HTR-8/SVneo (cell line): ENCODE data around the gene PREX1.

Source experiments
- DNase-seq: peaks from one replicate; pipeline ENCODE4 v3.0.0; 2011; ENCODE audit warnings: low spot score, mixed read lengths; ENCODE audit not compliant: insufficient read length
- FAIRE-seq: peaks from 2 replicates; lab custom pipeline; 2011; peaks lifted over from hg19 to GRCh38; lab: Jason Lieb, UNC

PREX1 gene

DNA sequence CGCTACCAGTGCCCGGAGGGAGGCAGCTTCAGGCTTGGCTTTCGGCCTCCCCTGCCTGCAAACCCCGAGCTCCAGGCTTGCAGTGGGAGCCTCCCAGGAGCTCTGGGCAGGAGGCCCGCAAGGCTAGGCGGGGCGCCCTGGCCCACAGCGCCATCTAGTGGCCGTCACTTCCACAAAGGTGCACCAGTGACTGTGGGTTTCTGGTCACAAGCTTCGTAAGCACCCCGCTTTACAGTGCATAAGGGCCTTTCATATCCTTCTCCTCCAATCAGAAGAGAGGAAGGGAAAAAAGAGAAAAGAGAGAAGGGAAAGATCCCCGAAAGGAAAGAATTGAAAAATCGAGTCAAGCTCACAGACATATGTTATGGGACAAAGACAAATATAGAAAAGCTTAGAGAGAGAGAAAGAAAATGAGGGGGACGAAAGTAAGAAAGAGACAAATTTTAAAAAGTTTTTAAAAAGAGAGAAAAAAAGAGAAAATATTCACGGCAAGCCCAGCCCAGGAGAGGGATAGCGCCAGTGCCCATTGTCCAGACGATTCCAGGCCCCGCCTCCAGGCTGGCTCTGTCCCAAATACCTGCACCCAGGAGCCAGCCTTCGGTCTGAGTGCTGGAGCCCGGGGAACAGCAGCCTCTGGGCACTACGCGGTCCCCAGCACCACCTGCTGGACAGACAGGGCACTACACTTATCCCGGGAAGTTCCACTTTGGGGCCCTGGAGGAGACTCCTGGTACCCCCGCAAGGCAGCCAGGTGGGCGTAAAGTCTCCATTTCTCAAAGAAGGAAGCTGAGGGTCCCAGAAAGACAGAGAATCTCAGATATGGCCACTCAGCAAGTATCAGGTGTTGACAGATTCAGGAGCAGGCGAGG lies 207.1 kb downstream of the PREX1 start:
- peak; percentile 96 for FAIRE-seq

GRCh38 chr20:48620154-48620506 lies 207.7 kb downstream of the PREX1 start:
- DNase-seq (no peak), FAIRE-seq (no peak)

More for the DNA sequence above, 207.1 kb downstream of the PREX1 start:
- peak; percentile 99 for DNase-seq

DNA sequence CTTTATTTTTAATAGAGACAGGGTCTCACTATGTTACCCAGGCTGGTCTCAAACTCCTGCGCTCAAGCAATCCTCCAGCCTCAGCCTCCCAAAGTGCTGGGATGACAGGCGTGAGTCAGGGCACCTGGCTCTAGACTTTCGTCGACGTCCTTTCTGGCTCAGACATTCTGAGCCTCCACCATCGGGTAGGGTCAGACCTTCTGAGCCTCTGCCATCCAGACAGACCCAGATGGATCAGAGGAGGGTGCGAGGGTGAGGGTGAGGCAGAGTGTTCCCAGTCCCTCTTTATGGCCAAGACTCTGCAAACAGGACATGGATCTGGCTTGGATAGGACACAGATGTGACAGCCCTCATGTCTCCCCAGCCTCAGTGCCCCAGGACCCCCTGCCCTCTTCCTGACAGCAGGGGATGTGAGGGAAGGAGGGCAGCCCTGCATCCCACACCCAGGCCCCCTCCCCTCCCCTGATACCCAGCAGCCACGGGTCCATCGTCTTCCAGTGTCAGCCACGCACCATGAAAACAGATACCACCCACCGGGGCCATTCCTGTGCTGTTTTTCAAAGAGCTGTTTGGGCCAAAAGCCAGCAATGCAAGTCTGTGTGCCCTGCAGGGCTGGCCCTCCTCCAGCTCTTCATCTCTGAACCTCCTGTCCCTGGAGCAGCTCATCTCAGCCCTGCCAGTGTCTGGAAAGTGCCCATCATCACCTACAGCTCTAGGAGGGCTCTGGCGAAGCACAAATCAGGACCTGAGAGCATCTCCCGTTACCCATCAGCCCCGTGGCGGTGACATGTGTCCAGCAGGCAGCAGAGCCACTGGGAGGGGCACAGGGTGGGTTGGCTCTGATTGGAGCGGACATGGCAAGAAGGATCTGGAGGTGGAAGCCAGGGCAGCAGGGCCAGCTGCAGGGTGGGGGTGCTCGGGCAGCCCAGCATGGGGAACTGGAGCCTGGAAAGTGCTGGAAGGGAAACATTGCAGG lies 208.4 kb downstream of the PREX1 start:
- FAIRE-seq: peak; percentile 52
- no peak for DNase-seq

DNA sequence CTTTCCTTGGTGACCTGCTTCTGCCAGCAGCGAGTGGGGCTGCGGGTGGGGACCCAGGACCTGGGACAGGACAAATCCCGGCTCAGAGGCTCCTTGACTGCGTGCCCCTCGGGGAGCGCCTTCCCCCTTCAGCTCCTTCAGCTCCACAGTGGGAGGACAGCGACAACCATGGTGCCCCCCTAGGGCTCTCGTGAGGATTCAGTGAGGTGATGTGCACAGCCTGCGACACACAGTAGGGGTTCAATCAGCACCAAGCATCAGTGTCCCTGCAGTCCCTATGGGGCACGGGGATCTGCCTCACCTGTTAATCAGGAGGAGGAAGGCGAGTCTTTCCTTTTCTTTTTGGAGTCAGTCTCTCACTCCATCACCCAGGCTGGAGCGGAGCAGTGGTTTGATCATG lies 209.2 kb downstream of the PREX1 start:
- no peak for FAIRE-seq

GRCh38 chr20:48618052-48618451 lies 209.7 kb downstream of the PREX1 start:
- FAIRE-seq (no peak), DNase-seq (no peak)

More for the DNA sequence above, 209.2 kb downstream of the PREX1 start:
- no peak for DNase-seq

GRCh38 chr20:48617481-48617880 lies 210.3 kb downstream of the PREX1 start:
- DNase-seq (no peak), FAIRE-seq (no peak)

DNA sequence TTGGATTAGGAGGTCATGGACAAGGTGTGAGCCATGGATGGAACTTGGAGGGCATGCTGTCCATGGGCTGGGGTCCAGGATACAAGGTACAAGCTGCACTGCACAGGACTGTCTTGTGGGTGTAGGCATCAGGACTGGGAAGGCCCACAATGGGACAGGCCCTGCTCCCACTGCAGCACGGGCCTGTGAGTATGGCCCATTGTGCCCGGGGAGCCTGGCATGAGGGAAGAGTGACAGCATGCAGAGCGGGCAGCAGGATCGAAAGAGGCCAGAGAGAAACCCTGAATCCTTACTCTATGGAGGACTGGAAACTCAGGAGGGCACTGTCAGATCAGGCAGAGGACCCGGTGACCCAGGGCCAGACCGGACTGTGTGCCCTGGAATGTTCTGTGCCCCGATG lies 211.3 kb downstream of the PREX1 start:
- FAIRE-seq (peak; percentile 31), DNase-seq (no peak)

GRCh38 chr20:48615871-48616270 lies 211.9 kb downstream of the PREX1 start:
- no peak for DNase-seq
- peak; percentile 9 for FAIRE-seq

- FAIRE-seq: peak; percentile 40
- no peak for DNase-seq
These were observed 213.1 kb downstream of the PREX1 start for GRCh38 chr20:48614593-48615274.

GRCh38 chr20:48613926-48614325 lies 213.9 kb downstream of the PREX1 start:
- FAIRE-seq (peak; percentile 23), DNase-seq (no peak)

DNA sequence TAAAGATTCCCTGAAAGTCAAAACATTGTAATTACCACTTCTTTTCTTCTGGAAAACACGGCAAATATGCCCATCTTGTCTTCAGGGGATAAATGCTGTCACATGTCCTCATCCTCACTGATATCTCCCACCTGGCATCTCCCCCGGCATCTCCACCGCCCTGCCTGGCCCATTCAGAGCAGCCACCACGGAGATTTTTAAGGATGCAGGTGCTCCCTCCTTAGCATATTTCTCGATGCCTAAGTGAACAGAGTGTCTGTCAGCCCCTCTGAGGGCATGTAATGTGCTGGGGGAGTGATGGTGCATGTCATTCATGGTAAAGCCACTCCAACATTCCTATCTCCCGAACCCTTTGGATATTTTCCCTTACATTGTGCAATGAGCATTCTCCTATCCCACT lies 215.5 kb downstream of the PREX1 start:
- DNase-seq: no peak
- FAIRE-seq: peak; percentile 69

DNA sequence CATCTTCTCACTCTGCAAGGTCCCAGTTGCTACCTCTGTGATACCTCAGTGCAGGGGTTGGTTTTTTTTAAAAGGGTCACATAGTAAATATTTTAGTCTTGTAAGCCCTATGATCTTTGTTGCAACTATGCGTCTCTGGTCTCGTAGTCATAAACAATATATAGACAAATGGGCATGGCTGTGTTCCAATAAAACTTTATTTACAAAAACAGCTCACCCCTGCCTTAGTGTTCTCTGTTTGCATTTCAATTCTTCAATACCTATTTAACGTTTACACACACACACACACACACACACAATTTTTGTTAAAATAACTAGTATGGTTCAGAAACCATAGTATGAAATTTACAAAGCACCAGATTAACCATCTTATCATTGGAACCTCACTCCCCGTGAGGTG lies 216.8 kb downstream of the PREX1 start:
- FAIRE-seq (no peak), DNase-seq (no peak)

DNA sequence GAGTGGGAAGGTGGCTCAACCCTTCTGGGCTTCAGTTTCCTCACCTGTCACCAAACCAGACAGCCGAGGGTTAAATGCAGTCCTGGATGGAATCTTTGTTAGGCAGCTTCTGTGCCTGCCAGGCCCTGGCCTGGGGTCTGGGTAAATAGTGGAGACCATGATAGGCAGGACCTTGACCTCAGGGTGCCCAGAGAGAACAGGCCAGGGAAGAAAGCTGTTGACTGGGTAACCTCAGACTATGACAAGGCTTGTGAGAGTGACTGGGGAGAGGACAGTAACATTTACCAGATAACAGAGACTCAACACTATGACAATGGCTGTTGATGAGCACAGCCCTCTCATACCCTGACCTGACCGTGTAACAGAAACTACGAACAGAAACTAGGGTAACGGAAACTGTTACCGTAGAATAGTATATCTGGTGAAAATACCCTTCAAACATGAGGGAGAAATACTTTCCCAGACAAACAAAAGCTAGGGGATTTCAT lies 218.3 kb downstream of the PREX1 start:
- FAIRE-seq (peak; percentile 67), DNase-seq (no peak)

- peak; percentile 16 for FAIRE-seq
- DNase-seq: no peak
These were observed 219.0 kb downstream of the PREX1 start for GRCh38 chr20:48608756-48609155.

DNA sequence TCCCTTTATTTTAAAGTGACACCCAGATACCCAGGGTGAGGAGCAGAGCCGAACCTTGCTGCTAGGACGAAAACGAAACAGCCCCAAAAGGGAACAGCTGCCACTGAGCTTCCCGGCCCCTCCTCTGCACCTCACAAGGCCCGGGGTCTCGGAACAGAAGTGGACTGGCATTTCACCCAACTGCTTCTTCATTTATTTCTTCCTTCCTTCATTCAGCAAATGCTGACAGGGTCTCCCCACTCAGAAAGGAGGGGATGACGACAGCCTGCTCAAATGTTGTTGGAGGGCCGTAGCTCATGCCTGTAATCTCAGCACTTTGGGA lies 220.3 kb downstream of the PREX1 start:
- no peak for DNase-seq
- FAIRE-seq: no peak

DNA sequence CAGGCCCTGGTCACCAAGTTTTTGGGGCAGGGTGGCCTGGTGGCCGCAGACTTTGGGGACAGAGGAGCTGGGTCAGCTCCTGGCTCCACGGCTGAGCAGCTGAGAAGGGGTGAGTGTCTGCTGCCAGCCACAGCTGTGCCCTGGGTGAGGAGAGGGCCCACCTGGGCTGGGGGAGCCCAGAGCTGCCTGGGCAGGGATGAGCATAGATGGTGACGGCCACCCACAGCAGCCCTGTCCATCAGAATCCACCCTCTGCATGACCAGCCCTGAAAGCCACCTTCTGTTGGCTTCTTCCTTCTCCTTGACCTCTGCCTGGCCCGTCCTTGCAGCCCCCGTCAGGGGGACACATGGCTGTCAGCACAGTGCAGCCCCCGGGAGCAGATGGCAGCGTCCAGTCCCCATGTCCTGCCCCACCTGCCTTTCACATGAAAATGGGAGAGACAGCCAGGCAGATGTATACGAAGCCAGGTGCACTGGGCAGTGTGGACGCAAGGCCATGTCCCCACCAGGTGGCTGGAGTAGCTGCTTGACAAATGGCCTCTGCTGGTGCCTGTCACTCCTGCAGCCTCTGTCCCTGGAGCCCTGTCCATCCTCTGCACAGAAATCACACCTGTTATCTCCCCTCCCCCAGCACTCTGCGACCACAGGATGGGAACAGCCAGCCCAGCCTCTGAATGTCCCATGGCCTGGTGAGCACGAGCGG lies 220.8 kb downstream of the PREX1 start:
- no peak for DNase-seq
- FAIRE-seq: peak; percentile 82

- peak; percentile 86 for FAIRE-seq
- no peak for DNase-seq
These were observed 221.5 kb downstream of the PREX1 start for GRCh38 chr20:48606172-48606840.

DNA sequence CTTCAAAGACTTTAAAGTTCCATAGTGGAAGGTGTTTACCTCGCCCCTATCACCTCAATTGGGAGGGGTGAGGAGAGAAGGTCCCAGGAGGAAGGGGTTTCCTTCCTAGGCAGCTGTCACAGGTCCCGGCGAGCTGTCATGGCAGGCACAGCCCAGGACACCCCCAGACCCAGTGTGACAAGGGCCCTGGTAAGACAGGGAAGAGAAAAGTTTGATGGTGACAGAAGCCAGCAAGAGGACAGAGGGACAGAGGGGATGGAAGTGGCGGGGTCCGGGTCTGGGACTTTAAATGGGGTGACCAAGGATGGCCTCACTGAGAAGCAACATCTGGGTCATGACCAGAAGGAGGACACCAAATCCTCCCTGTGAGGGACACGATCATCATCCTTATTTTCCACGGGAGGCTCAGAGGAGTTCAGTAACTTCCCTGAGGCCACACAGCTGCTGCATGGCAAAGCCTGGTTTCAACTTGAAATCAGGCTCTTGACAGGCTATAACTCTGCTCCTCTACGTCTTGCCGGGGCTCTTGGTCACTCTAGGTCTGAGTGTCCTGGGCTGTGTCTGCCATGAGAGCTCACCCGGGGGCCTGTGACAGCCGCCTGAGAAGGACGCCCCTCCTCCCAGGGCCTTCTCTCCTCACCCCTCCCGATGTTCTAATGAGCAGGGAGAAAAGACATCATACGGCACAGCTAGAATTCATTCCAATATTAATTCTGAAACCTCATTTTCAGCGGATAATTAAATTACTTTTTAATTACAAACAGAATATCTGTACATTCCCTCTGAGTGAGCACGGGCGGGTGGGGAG lies 222.2 kb downstream of the PREX1 start:
- DNase-seq (no peak), FAIRE-seq (peak; percentile 31)
